HG02840 (cell line): ENCODE data around the gene RNU4-1.
A peak's percentile ranks its signal among the peaks of the same experiment; 100 is the strongest.
"Not testable (repeated sequence)": the region's sequence is repeated elsewhere in the genome, so short reads cannot be mapped to it uniquely, and the experiment has no call there.

Experiments
- ATAC-seq: cut with Tn5 transposase; IDR thresholded peaks from one replicate; pipeline ENCODE4 v1.9.1; 2021; ENCODE audit warnings: mild to moderate bottlenecking, moderate library complexity, moderate number of reproducible peaks; ENCODE audit not compliant: unreplicated experiment, low FRiP score

Gene RNU4-1

GRCh38 chr12:120292661-120293531 lies at the start of gene RNU4-1:
Gene RNU4-1 (minus strand): TSS chr12:120293237.
- peak; percentile 38 for ATAC-seq

DNA sequence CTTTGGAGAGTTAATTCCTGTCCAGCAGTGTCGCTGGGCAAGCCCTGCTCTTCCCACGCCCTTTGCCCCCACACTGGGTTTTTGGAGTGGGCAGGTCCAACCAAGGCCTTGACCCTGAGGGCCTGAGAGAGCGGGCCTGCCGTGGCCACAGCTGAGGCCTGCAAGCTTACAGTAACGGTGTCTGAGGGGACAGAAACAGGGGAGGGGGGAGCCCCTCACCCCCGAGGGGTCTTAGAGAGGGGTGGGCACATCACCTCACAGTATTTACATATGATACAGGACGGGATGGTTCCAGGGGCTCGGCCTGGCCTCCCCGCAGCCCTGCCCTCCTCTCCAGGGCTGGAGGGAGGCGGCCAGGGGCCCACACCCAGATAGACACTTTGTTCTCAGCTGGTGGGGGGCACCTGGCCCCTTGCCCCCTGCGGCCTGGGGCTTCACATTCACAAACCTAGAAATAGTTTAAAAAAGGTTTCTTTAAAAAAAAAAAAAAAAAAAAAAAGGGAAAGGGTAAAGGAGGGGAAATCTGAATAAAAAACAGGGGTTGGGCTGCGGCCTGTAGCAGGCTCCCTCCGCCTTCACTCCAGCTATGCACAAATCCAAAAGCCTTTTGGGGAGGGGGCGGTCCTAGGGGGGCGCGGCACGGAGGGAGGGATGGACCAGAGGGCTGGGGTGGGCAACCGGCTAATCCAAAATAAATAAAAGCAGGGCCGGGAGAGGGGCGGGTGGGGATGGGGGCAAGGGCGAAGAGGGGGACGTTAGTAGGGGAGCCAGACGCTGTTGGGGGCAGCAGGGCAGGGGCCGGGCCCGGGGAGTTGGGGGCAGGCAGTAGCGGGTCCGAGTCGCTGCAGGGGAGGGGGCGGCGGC lies 49.4 kb upstream of the RNU4-1 start:
- ATAC-seq, result no peak

GRCh38 chr12:120339256-120339655 lies 46.2 kb upstream of the RNU4-1 start:
- ATAC-seq, result no peak

DNA sequence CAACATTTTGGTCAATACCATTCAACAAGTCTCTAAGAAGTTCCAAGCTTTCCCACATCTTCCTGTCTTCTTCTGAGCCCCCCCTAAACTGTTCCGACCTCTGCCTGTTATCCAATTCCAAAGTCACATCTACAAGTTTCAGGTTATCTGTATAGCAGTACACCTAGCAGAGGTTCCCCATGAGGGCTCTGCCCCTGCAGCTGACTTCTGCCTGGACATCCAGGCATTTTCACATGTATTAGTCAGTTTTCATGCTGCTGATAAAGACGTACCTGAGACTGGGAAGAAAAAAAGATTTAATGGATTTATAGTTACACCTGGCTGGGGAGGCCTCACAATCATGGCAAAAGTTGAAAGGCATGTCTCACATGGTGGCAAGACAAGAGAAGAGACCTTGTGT lies 44.7 kb upstream of the RNU4-1 start:
- ATAC-seq, result no peak

DNA sequence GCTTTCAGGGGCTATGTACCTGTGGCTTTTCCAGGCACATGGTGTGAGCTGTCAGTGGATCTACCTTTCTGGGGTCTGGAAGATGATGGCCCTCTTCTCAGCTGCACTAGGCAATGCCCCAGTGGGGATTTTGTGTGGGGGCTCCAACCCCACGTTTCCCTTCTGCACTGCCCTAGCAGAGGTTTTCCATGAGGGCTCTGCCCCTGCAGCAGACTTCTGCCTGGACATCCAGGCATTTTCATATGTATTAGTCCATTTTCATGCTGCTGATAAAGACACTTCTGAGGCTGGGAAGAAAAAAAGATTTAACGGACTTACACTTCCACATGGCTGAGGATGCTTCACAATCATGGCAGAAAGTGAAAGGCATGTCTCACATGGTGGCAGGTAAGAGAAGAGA lies 43.4 kb upstream of the RNU4-1 start:
- ATAC-seq, result not testable (repeated sequence)

GRCh38 chr12:120335447-120335846 lies 42.4 kb upstream of the RNU4-1 start:
- ATAC-seq, result not testable (repeated sequence)

DNA sequence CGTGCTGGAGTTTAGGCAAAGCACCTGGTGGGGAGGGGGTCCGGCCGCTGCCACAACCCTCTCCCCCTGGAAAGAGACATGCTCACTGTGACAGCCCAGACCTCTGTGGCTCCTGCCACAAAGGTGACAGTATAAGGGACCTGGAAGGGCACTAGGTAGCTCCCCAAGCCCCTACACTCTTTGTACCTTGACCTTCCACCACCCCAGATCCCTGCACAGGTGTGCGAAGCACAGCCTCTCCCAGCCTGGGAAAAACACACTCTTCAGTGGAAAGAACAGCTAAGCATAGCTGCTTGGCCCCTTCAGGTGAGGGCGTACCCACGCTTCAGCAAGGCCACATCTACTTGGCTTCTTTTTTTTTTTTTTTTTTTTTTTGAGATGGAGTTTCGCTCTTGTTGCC lies 39.5 kb upstream of the RNU4-1 start:
- ATAC-seq, result no peak

DNA sequence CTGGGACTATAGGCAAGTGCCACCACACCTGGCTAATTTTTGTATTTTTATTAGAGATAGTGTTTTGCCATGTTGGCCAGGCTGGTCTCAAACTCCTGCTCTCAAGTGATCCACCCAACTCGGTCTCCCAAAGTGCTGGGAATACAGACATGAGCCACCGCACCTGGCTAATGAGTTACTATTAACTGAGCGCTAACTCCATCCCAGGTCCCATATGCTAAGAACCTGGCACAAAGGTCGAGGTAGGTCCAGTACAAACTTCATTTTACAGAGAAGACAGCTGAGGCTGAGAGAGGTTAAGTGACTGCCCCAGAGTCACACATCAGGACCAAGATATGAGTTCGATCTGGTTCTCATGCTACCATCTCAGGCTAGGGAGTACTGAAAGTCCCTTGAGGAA lies 39.0 kb upstream of the RNU4-1 start:
- ATAC-seq, result no peak

GRCh38 chr12:120331390-120331789 lies 38.4 kb upstream of the RNU4-1 start:
- no peak for ATAC-seq

GRCh38 chr12:120328228-120328627 lies 35.2 kb upstream of the RNU4-1 start:
- ATAC-seq, result no peak

DNA sequence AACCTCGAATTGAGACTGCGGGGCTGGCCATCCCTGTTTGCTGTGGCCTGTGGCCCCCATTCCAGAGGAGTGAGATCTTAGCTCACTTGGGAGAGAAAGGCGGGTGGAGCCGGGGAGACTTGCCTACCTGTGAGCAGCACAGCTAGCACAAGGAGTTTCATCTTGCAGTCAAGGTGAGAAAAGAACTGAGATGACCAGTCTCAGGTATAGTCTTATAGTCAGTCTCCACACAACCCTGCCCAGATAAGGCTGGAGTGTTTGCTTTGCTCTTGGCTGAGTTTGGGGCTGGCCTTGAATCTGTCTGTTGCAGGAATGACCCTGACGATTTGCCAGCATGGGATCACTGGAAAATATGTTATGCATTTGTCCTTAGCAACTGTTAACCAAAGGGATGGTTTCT lies 34.6 kb upstream of the RNU4-1 start, which contains the start of gene PLA2G1B:
Gene PLA2G1B (minus strand): TSS at position 187 of the 400 bp plus-strand sequence. CDS start 26 bp downstream, at position 161.
- no peak for ATAC-seq

DNA sequence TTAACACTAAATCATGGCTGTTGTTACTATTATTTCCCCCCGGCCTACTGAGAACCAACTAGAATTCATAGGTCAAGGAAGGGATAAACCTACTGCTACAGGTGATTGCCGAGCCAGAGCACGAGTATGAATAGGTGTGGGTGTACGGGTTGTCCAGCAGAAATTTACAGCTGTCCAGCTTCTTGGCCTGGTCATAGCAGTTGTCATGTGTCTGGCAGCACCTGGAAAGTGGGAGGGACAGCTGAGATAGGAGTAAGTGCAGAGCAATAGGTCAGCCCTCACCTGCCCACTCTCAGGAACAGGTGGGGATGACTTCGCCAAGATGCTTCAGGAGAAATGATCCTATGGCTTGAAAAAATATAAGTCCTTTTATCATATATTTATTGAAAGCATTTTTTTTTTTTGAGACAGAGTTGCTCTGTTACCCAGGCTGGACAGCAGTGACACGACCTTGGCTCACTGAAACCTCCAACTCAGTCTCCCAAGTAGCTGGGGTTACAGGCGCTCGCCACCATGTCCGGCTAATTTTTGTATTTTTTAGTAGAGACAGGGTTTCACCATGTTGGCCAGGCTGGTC lies 31.9 kb upstream of the RNU4-1 start:
- no peak for ATAC-seq

GRCh38 chr12:120323772-120324171 lies 30.7 kb upstream of the RNU4-1 start:
- ATAC-seq, result no peak

GRCh38 chr12:120321382-120322202 lies 28.6 kb upstream of the RNU4-1 start:
- ATAC-seq, result no peak

DNA sequence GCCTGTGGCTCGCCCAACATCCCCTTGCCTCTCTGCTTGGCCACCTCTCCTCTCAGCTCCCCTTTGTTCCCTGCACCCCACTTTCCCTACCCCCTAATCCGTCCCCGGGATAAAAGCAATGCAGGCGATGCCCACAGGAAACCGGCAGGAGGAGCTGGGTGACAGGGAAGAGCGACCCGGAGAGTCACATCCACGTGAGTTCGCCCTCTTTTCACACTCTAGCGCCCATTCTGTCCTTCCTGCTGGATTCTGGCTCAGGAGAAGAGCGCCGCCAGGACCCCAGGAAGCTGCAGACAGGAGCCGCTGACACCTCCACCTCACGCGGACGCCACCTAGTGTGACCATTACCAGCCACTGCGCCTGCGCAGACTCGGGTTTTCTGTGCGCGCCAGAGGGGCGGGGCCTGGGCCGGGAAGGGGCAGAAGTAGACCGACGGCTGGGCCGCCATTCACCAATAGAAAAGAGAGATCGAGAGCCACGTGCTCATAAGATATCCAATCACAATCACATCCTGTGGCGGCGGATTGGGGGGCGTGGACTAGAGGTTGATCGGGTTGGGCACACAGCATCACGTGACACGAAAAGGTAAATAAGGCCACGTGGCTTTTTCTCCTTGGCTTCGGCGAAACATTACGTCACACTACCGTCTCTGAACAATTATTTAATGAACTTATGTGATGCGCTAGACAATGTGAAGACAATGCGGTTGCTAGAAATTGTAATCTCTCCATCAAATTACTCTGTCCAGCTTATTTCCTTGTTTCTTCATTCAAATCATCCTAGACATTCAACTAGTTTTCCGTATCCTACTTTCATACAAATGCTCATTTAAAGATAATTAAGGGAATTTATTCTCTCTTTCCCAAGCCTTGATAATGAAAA lies 24.4 kb upstream of the RNU4-1 start:
- ATAC-seq, result peak; percentile 99

GRCh38 chr12:120316798-120317223 lies 23.8 kb upstream of the RNU4-1 start:
- ATAC-seq, result no peak

DNA sequence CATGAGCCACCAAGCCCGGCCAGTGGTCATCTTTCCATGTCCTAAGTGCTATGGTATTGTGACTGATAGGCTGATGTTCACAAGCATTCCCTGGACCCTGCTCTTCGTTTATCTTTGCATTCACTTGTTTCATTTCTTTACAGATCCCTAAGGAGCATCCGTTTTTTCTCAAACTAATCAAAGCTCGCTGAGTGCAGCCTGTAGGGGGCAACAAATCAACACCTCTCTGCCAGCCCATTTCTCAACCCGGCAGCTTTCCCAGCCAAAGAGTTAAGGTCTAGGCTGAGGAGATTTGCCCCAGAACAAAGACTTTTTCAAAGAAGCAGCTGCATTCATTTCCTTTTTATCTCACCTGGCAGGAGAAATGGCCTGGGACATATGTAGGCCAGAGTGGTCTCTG lies 21.2 kb upstream of the RNU4-1 start:
- ATAC-seq, result no peak

GRCh38 chr12:120301962-120302815 lies 9.2 kb upstream of the RNU4-1 start, which contains the start of gene SIRT4:
Gene SIRT4 (plus strand): TSS chr12:120302321. CDS start chr12:120303562, 1,241 bp downstream.
- ATAC-seq, result peak; percentile 88
